Daoy (cell line): Measurements from ENCODE around the gene CRY2. TPM values are rescaled to one million over a fixed set of nuclear protein-coding genes. Genes with fewer than 3 reads are reported as not detected.
"Not testable (repeated sequence)": the region's sequence is repeated elsewhere in the genome, so short reads cannot be mapped to it uniquely, and the experiment has no call there.

Experiments
- DNase-seq: peaks from one replicate; pipeline ENCODE4 v3.0.0-alpha.2; 2015; ENCODE audit warnings: low read depth
- total RNA-seq: library from RNA; depleted of rRNA; stranded (reverse); fragments of >200 nt; shearing (Covaris generic); gene quantifications from 2 replicates; pipeline ENCODE4 v1.2.3, GENCODE V29; 2014; rRNA removed

CRY2 gene
- 5.3 and 14.7 TPM in 2 replicates for total RNA-seq

DNA sequence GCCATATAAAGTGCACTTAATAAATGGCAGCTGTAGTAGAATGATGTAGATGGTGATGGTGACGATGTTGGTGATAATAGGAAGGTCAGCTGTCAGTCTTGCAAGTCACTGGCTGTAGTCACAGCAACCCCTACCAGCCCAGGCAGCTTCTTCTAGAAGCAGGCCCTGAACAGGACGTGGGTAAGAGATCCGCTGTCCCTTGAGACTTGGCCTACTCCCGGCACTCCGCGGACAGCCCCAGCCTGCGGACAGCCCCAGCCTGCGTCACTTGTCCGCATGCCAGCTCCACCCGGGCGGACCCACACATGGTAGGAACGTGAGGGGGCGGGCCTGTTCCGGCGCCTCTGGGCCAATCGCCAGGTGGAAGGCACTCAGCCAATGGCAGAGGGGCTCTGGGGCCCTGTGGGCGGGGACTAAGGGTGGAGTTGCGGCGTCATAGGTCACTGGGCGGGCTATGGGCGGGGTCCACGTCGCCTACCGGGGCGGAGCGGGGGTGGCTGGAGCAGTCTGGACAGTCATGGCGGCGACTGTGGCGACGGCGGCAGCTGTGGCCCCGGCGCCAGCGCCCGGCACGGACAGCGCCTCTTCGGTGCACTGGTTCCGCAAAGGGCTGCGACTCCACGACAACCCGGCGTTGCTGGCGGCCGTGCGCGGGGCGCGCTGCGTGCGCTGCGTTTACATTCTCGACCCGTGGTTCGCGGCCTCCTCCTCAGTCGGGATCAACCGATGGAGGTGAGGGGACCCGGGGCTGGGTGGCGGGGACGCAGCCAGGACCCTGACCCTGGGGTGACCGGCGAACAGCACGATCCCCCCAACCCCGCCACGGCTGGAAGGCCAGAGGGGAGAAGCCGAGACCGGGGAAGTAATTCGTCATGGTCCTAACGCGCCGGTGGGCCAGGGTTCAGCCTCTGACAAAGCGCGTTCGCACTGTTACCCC, at the start of gene CRY2:
Gene CRY2 (plus strand): TSS at position 502 of the 937 bp plus-strand sequence. CDS start 16 bp downstream, at position 518.
- DNase-seq = peak; percentile 98

GRCh38 chr11:45798793-45799441, 48.4 kb upstream of the CRY2 start:
- no peak for DNase-seq

GRCh38 chr11:45799562-45799961, 47.7 kb upstream of the CRY2 start:
- no peak for DNase-seq

GRCh38 chr11:45800261-45800660, 47.0 kb upstream of the CRY2 start:
- no peak for DNase-seq

- DNase-seq = no peak
These were observed 45.5 kb upstream of the CRY2 start for GRCh38 chr11:45801723-45802315.

DNA sequence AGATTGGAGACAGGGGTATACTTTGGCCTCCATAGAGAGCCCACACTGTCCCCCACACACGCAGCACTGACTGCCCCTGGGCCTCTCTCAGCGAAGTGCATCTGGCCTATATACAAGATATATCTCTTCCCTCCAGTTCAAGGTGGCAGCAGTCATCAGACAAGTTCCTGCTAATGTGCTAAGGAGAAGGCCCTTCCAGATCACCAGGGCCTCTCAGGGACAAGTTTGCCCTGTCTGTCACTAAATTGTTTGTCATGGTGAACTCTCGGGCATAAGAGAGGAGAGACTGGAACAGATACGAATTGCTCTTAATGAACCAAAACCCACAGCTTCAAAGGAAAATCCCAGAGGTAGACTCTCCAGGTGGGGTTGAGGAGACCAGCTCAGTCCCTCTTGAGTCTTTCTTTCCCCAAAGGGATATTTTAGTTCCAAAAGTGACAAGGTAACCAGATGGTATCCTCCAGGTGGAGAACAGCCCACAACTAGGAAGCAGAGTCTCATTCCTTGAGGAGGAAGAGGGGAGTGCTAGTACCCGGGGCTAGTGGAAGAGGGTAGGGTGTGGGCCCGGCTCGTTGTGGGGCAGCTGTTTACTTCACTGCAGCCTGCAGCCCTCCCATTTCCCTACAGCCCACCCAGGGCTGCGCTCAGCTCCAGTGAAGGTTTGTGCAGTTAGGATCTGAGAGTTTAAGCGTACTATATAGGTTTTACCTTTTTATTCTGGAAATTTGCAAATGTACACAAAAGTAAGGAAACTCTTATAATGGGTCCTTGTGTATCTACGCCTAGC, 44.6 kb upstream of the CRY2 start:
- no peak for DNase-seq

DNA sequence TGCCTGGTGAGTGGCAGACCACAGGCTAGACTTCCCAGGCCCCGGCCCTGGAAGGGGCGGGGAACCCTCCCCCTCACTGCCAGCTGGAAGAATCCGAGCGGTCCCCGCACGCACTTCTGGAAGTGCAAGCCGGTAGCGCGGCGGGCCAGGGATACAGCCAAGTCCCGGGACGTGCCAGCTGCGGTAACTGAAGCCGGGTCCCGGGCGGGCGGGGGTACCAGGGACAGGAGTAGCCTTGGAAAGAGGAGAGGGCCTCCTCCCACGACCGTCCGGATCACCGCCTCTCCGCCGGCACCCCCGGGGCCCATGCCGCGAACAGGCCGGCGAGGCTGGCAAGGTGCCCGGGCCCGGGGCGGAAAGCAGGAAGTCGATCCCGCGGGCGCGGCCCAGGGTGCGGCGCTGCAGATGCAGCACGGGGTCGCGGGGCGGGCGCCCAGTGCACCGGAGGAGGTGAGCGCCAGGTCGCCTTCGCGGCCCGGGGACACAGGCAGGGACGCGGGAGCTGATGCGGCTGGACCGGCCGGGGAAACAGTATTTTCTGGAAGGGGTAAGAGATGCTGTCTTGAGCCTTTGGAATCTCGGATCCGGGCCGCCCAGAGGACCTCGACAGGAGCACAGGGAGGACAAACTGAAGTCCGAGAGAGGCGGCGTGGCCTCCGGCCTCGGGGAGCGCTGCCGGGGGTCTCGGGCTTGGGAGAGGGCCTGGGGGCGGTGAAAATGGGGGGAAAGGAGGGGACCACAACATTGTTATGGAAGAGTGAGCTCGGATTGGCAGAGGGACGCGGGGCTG, 43.1 kb upstream of the CRY2 start:
- peak; percentile 72 for DNase-seq

DNA sequence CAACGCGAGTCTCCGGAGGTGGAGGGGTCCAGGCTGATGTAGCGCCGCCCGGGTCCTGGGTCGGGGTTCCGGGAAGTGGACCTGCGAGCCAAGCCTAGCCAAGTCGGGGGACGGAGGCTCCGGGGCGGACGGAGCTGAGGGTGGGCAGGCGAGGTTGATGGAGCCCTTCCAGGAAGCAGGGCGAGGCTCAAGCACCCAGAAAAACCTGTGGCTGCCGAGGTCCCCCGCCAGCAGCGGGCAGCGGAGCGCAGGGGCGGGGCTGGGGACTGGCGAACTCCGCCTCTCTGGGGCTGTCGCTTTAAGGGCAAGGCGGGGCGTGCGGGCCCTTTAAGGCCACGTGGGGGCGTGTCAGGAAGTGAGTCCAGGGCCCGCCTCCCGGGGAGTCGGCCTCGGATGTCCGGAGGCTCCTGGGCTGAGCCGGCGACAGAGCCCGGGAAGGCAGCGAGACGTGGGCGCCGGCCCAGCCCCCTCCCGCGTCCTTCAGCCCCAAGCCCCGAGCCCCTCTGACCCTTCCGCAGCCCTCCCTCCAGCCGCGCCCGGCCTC, 42.4 kb upstream of the CRY2 start, which contains the start of gene SLC35C1:
Gene SLC35C1 (plus strand): TSS at position 389 of the 544 bp plus-strand sequence. CDS start 653 bp downstream, outside the sequence.
- DNase-seq = peak; percentile 96

GRCh38 chr11:45805305-45806071, 41.8 kb upstream of the CRY2 start:
- DNase-seq = peak; percentile 68

- DNase-seq = no peak
These were observed 41.0 kb upstream of the CRY2 start for GRCh38 chr11:45806072-45806933.

GRCh38 chr11:45806937-45807791, 40.1 kb upstream of the CRY2 start:
- DNase-seq = no peak

DNA sequence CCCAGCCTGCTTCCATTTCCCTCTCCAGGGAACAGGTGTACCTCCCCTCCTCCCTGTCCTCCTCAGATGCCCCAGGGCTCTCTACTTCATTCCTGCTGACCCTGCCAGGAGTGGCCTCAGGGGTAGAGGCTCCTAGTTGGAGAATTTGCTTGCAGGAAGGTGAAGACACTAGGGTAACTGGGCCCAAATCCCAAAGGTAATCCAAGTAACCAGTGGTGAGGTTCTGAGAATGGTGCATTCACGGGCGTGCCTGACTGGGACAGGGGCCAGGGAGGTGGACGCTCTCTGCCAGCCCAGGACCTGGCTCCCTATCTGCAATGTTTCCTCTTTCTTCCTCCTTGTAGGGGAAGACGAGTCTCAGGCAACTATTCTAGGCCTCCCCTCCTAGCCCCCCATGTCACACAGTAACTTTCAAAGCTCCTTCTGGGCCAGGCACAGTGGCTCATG, 39.5 kb upstream of the CRY2 start:
- no peak for DNase-seq

DNA sequence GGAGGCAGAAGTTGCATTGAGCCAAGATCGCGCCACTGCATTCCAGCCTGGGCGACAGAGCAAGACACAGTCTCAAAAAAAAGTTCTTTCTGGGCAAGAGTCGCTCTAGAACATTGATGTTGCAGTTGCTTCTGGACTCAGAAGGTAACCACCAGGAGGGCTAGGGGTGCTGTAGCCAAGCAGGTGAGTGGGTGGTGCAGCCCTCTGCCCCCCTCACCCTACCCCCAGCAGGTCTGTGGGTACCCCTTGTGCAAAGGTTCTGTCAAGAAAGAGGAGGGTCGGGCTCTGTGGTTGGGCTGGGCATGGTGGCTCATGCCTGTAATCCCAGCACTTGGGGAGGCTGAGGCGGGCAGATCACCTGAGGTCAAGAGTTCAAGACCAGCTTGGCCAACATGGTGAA, 38.8 kb upstream of the CRY2 start:
- not testable (repeated sequence) for DNase-seq

GRCh38 chr11:45809456-45810395, 37.5 kb upstream of the CRY2 start:
- DNase-seq = no peak

DNA sequence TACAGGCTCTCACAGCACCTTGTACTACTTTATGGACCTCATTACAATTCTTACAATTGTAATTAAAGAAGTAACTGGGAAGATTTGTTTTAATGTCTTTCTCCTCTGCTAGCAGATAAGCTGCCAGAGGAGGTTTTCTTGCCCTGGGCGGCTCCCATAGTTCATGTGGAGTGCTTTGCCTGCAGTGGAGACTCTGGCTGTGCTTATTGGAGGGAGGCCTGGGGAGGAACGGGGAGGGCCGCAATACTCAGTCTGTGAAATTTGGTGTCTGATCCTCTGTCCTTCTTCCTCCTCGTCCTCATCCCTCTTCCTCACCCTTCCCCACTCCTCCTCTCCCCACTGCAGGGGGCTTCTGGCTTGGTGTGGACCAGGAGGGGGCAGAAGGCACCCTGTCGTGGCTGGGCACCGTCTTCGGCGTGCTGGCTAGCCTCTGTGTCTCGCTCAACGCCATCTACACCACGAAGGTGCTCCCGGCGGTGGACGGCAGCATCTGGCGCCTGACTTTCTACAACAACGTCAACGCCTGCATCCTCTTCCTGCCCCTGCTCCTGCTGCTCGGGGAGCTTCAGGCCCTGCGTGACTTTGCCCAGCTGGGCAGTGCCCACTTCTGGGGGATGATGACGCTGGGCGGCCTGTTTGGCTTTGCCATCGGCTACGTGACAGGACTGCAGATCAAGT, 36.7 kb upstream of the CRY2 start:
- DNase-seq = no peak

GRCh38 chr11:45811109-45811435, 36.2 kb upstream of the CRY2 start:
- no peak for DNase-seq
